ENCODE results near the gene FAM200C.

FAM200C gene

GRCh38 chr5:160356550-160357347 is 43.1 kb downstream of the FAM200C start:
- no peak for DNase-seq (ENCODE audit: low read depth in 2 of 2)
- no peak overlapping the region for H3K4me3 ChIP-seq (replicated peaks in 1 of 2; ENCODE audit: low read depth in 2 of 2, low read length in 2 of 2)
- no peak for TF ChIP-seq CTCF (IDR thresholded peaks at IDR 0.05; ENCODE audit: low read depth, low read length)

GRCh38 chr5:160354666-160355065 is 45.2 kb downstream of the FAM200C start:
- H3K4me3 ChIP-seq (replicated peaks in 1 of 2; ENCODE audit: low read depth in 2 of 2, low read length in 2 of 2), result no peak overlapping the region
- TF ChIP-seq CTCF (IDR thresholded peaks at IDR 0.05; ENCODE audit: low read depth, low read length), result no peak
- no peak for DNase-seq (ENCODE audit: low read depth in 2 of 2)

- no peak for TF ChIP-seq CTCF (IDR thresholded peaks at IDR 0.05; ENCODE audit: low read depth, low read length)
- peak in 1 of 2 donors; percentile 17 for DNase-seq (ENCODE audit: low read depth in 2 of 2)
- no peak overlapping the region for H3K4me3 ChIP-seq (replicated peaks in 1 of 2; ENCODE audit: low read depth in 2 of 2, low read length in 2 of 2)
These were observed 46.5 kb downstream of the FAM200C start for GRCh38 chr5:160353379-160353778.

- no peak for DNase-seq (ENCODE audit: low read depth in 2 of 2)
- H3K4me3 ChIP-seq (replicated peaks in 1 of 2; ENCODE audit: low read depth in 2 of 2, low read length in 2 of 2), result no peak overlapping the region
- no peak for TF ChIP-seq CTCF (IDR thresholded peaks at IDR 0.05; ENCODE audit: low read depth, low read length)
These were observed 47.5 kb downstream of the FAM200C start for GRCh38 chr5:160352308-160352707.

GRCh38 chr5:160349935-160350303 is 49.9 kb downstream of the FAM200C start:
- DNase-seq (ENCODE audit: low read depth in 2 of 2), result no peak
- no peak overlapping the region for H3K4me3 ChIP-seq (replicated peaks in 1 of 2; ENCODE audit: low read depth in 2 of 2, low read length in 2 of 2)
- TF ChIP-seq CTCF (IDR thresholded peaks at IDR 0.05; ENCODE audit: low read depth, low read length), result no peak

GRCh38 chr5:160349249-160349934 is 50.5 kb downstream of the FAM200C start:
- DNase-seq (ENCODE audit: low read depth in 2 of 2), result no peak
- no peak overlapping the region for H3K4me3 ChIP-seq (replicated peaks in 1 of 2; ENCODE audit: low read depth in 2 of 2, low read length in 2 of 2)
- TF ChIP-seq CTCF (IDR thresholded peaks at IDR 0.05; ENCODE audit: low read depth, low read length), result no peak

Measured in cardiac fibroblast (primary cell).